Measurements from ENCODE around the gene RXFP3. TPM values are rescaled to one million over a fixed set of nuclear protein-coding genes. Genes with fewer than 3 reads are reported as not detected.
A peak's percentile ranks its signal among the peaks of the same experiment; 100 is the strongest.

The RXFP3 gene
- total and polyA plus RNA-seq, 2 of the 8 experiments (the other 6 are each of a cell fraction or from before 2014, with no cell fraction given), result 0.15 TPM; not detected in 1

DNA sequence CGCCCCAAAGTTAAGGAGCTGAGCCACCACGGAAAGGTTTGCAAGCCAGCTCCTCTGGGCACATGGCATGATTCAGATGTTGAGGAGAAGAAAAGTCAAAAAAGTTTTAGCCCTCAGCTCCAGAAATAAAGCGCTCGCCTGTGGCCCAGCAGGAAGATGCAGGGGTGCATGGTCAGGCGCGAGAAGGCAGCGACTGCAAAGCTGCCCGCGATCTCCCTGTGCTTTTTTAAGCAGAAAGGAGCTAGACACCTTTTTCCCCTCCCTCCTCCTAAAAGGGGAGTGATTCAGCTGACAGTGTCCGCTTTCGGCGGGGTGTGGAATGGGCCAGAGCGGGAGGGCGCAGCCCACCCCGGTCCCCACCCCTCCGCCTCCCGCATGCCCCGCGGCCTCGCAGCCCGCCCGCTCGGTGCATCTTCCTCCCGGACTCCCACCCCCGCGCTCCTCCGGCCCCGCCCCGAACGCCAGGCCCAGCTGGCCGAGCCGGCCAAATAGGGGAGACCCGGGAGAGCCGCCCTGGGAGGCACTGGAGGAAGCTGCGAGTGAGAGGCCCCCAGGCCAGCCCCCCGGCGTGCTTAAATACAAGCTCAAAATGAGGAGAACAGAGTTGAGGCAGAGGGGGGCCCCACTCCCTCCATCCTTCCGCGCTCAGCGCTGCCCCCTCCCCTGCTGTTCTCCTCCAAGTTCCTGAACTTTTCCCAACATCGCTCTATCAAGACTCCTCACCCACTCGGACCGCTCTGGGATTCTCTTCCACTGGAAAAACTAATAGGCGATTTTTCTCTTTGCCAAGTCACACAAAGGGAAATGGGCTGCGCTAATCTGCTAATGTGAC lies 44.2 kb upstream of the RXFP3 start, which contains the start of gene ADAMTS12:
ADAMTS12 (minus strand) TSS at position 203 of the 832 bp plus-strand sequence; CDS start at position 69, 134 bp downstream.
- Histone ChIP-seq H3K36me3 (ENCODE audit: control insufficient read depth in 2 of 4, insufficient read depth in 4 of 4, low read length in 3 of 4) (no peaks in the 10 kb centered on the region), H3K18ac (ENCODE audit: extremely low read depth, low read length) (peak within 1 kb of the TSS; percentile 64), H2BK20ac (ENCODE audit: low read length) (no peak within 1 kb of the TSS), H2AK5ac (ENCODE audit: low read depth, low read length) (no peak within 1 kb of the TSS), H3K23me2 (ENCODE audit: low read depth, low read length) (peaks cover 4% of the 10 kb centered on the region; the same call in 1 of the 2 replicates), H4K5ac (ENCODE audit: insufficient read length, low read depth, low read length) (no peak within 1 kb of the TSS), H3K14ac (ENCODE audit: insufficient read length) (no peak within 1 kb of the TSS), H4K91ac (replicated peaks; ENCODE audit: insufficient read length, low read length) (no peak within 1 kb of the TSS), H2BK12ac (ENCODE audit: low read depth, low read length) (0 out of 2 replicates have a peak within 1 kb of the TSS, but pooled peaks have one; percentile 20), H3K4me2 (ENCODE audit: insufficient read depth in 1 of 2, low read depth in 2 of 2, low read length in 2 of 2) (peak within 1 kb of the TSS; percentile 75 to 97), H3K23ac (ENCODE audit: insufficient read length) (no peak within 1 kb of the TSS), H3K4me1 (replicated peaks in 1 of 4; ENCODE audit: control insufficient read depth in 3 of 4, insufficient read depth in 4 of 4, low read length in 3 of 4) (peaks cover 4 to 18% (median 10%) of the 10 kb centered on the region in 4 experiments), H3K79me2 (ENCODE audit: control insufficient read depth in 1 of 2, insufficient read depth in 2 of 2, low read length in 2 of 2) (peaks cover 0 to 12% of the 10 kb centered on the region in 2 experiments; a peak in 1 of 4 replicates), H4K8ac (ENCODE audit: extremely low read depth, insufficient read depth, low read length) (no peak within 1 kb of the TSS), H3K4me3 (ENCODE audit: extremely low read depth in 1 of 4, insufficient read depth in 2 of 4, low read depth in 3 of 4, low read length in 4 of 4) (peak within 1 kb of the TSS; percentile 50 to 64 (median 56)), H3K56ac (replicated peaks; ENCODE audit: insufficient read length, low read depth, low read length) (no peak within 1 kb of the TSS), H3K27ac (ENCODE audit: low read depth, low read length) (no peak within 1 kb of the TSS), H2BK5ac (ENCODE audit: low read depth, low read length) (no peak within 1 kb of the TSS), H2BK120ac (replicated peaks; ENCODE audit: low read depth, low read length) (no peak within 1 kb of the TSS), H3K9me3 (ENCODE audit: insufficient read depth in 2 of 2, low read depth in 1 of 2, low read length in 1 of 2) (no peaks in the 10 kb centered on the region), H4K20me1 (replicated peaks in 1 of 2; ENCODE audit: control insufficient read depth in 1 of 2, insufficient read depth in 2 of 2, low read length in 2 of 2) (no peaks in the 10 kb centered on the region), H2BK15ac (ENCODE audit: low read length) (no peak within 1 kb of the TSS), H3K27me3 (replicated peaks in 1 of 4; ENCODE audit: control insufficient read depth in 3 of 4, extremely low read depth in 1 of 4, insufficient read depth in 3 of 4, low read length in 3 of 4) (no peaks in the 10 kb centered on the region; a peak in 1 of 7 replicates), H3K79me1 (ENCODE audit: low read depth, low read length) (no peaks in the 10 kb centered on the region), H3K4ac (replicated peaks; ENCODE audit: insufficient read length, low read depth, low read length) (no peak within 1 kb of the TSS), H3K9ac (replicated peaks in 1 of 4; ENCODE audit: extremely low read depth in 1 of 4, low read depth in 3 of 4, low read length in 3 of 4) (peak within 1 kb of the TSS; percentile 1 to 67 (median 36); a peak in 5 of 7 replicates), H2AFZ (ENCODE audit: low read length) (peak within 1 kb of the TSS; percentile 35; the same call in 1 of the 2 replicates)
- FAIRE-seq (no peak), DNase-seq (ENCODE audit: low read depth in 1 of 2, low spot score in 2 of 2) (peak in 1 of 2 experiments; percentile 81)
- POLR2A ChIA-PET (ENCODE audit: partially characterized antibody), result interaction anchor here (0.9 to 1.1 kb wide), 5 partner anchors 9 to 60 kb away, joined by 3 to 4 read pairs (median 3); no protein-coding TSS in a partner anchor
- CTCF ChIA-PET (ENCODE audit: partially characterized antibody), result interaction anchor here (0.5 to 2.6 kb wide), 12 partner anchors 9 to 1547 kb away, joined by 3 to 12 read pairs (median 4); partner anchors contain the start of gene RXFP3
- WGBS, 2 experiments (ENCODE audit: extremely low coverage in 1 of 2, insufficient coverage in 1 of 2, insufficient read length in 1 of 2, insufficient replicate concordance in 2 of 2, low coverage in 1 of 2, low lambda C conversion rate in 2 of 2, missing lambda C conversion rate in 1 of 2), result 6% methylated on average over 15 of the region's 45 CpGs; no CpG with 5 or more reads in 1 of the 2 experiments
- no peak for TF ChIP-seq EP300 (IDR thresholded peaks at IDR 0.05; ENCODE audit: borderline replicate concordance in 1 of 2, low read depth in 2 of 2, low read length in 2 of 2)
- no peak for TF ChIP-seq RXRA (IDR thresholded peaks at IDR 0.05; ENCODE audit: insufficient read depth, low read depth, low read length)
- TF ChIP-seq RFX5 (IDR thresholded peaks at IDR 0.05; ENCODE audit: borderline replicate concordance, low read depth, low read length), result no peak
- no peak for TF ChIP-seq NANOG (IDR thresholded peaks at IDR 0.05; ENCODE audit: insufficient read depth, low read depth, low read length, poor library complexity, severe bottlenecking)
- peak; percentile 25 for TF ChIP-seq KDM4A (IDR thresholded peaks at IDR 0.05; ENCODE audit: low read depth, low read length, severe bottlenecking)
- TF ChIP-seq MAFK (IDR thresholded peaks at IDR 0.05; ENCODE audit: low read depth, low read length), result no peak
- TF ChIP-seq, protein P1, sequence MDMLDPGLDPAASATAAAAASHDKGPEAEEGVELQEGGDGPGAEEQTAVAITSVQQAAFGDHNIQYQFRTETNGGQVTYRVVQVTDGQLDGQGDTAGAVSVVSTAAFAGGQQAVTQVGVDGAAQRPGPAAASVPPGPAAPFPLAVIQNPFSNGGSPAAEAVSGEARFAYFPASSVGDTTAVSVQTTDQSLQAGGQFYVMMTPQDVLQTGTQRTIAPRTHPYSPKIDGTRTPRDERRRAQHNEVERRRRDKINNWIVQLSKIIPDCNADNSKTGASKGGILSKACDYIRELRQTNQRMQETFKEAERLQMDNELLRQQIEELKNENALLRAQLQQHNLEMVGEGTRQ (IDR thresholded peaks at IDR 0.05; ENCODE audit: low read length), result no peak
- 0 out of 2 replicates have a peak, but pooled peaks have one; percentile 17 for TF ChIP-seq TAF1 (IDR thresholded peaks at IDR 0.05; ENCODE audit: low read depth, low read length)
- no peak for TF ChIP-seq TEAD4 (IDR thresholded peaks at IDR 0.05; ENCODE audit: low read depth, low read length)
